Keratinocyte (primary cell): ENCODE data around the gene PDXDC1.
"Not testable (repeated sequence)": the region's sequence is repeated elsewhere in the genome, so short reads cannot be mapped to it uniquely, and the experiment has no call there.

ENCODE experiments used
- CTCF ChIP-seq, 3 experiments: IDR thresholded peaks in 1 of 3; conservative IDR thresholded peaks in 1 of 3; optimal IDR thresholded peaks in 1 of 3; 2 replicates in 2 of 3; 3 replicates in 1 of 3; pipeline versions ENCODE3 to v1.5.1; 2011; ENCODE audit warnings: low read length in 3 of 3, mild to moderate bottlenecking in 3 of 3, moderate library complexity in 2 of 3, control low read depth in 1 of 3, inconsistent platforms in 1 of 3; ENCODE audit not compliant: insufficient read depth in 2 of 3; ENCODE audit errors: extremely low read depth in 1 of 3
- EZH2 ChIP-seq: IDR thresholded peaks from one replicate; pipeline ENCODE4 v1.6.1; 2012; ENCODE audit warnings: inconsistent platforms, mild to moderate bottlenecking, low read length, moderate library complexity

- TF ChIP-seq CTCF (optimal IDR thresholded peaks at IDR 0.05 in 1 of 3, IDR thresholded peaks at IDR 0.05 in 1 of 3, conservative IDR thresholded peaks at IDR 0.05 in 1 of 3; ENCODE audit: extremely low read depth in 1 of 3, insufficient read depth in 2 of 3, low read length in 3 of 3); EZH2: not testable (repeated sequence)
Observed at GRCh38 chr16:14973785-14974322, 972 bp upstream of the PDXDC1 start.
